ENCODE results near the gene B3GAT2.

B3GAT2 gene

DNA sequence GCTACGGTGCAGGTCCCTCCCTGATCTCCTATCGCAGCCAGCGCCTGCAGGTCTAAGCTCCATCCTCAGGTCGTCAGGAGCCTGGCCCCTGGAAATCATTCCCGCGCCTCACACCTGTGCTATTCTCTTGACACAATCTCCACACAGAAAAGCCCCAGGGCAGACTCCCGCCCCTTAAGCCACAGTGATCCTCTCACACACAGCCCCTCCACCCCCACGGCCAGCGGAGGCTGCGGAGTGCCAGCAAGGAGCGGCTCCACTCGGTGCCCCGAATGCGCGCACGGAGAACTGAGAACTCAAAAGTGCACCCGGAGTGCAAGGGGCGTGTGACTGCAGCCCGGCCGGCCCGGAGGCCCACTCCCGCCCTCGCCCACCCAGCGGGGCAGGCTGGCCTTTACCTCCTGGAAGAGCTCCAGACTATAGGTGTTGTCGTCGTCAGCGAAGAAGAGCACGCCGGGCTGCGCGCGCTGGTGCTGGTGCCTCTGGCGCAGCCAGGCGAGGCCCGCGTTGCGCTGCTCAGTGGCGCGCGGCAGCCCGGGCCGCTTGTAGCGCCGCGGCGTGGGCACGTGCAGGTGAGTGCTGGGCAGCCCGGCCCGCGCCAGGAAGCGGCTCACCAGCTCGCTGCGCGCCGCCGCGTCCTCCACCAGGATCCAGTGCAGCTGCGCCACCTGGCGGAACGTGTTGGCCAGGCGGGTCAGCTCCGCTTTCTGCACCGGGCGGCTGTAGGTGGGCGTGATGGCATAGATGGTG is 1.2 kb downstream of the B3GAT2 start (continued):
- TF ChIP-seq, protein P1, sequence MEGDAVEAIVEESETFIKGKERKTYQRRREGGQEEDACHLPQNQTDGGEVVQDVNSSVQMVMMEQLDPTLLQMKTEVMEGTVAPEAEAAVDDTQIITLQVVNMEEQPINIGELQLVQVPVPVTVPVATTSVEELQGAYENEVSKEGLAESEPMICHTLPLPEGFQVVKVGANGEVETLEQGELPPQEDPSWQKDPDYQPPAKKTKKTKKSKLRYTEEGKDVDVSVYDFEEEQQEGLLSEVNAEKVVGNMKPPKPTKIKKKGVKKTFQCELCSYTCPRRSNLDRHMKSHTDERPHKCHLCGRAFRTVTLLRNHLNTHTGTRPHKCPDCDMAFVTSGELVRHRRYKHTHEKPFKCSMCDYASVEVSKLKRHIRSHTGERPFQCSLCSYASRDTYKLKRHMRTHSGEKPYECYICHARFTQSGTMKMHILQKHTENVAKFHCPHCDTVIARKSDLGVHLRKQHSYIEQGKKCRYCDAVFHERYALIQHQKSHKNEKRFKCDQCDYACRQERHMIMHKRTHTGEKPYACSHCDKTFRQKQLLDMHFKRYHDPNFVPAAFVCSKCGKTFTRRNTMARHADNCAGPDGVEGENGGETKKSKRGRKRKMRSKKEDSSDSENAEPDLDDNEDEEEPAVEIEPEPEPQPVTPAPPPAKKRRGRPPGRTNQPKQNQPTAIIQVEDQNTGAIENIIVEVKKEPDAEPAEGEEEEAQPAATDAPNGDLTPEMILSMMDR (tag by site-specific recombination; IDR thresholded peaks at IDR 0.05) = peak; percentile 96
- TF ChIP-seq ZNF521 (tag by site-specific recombination; IDR thresholded peaks at IDR 0.05) (no peak), HOXC10 (CRISPR knock-in tag; IDR thresholded peaks at IDR 0.05) (peak; percentile 92; the same call in 1 of the 2 replicates), IKZF3 (tag by site-specific recombination; IDR thresholded peaks at IDR 0.05) (0 out of 2 replicates have a peak, but pooled peaks have one; percentile 18), GLI2 (tag by site-specific recombination; IDR thresholded peaks at IDR 0.05; ENCODE audit: borderline replicate concordance, low read depth) (no peak), ZNF37A (tag by site-specific recombination; IDR thresholded peaks at IDR 0.05) (no peak), ZNF121 (tag by site-specific recombination; IDR thresholded peaks at IDR 0.05) (no peak), ZNF146 (tag by site-specific recombination; IDR thresholded peaks at IDR 0.05) (no peak), TRIM28 (IDR thresholded peaks at IDR 0.05; ENCODE audit: borderline replicate concordance, low read length) (peak; percentile 39; the same call in 1 of the 2 replicates), ZNF561 (tag by site-specific recombination; IDR thresholded peaks at IDR 0.05; ENCODE audit: borderline replicate concordance) (peak; percentile 92), ZSCAN16 (tag by site-specific recombination; IDR thresholded peaks at IDR 0.05) (no peak), ZNF610 (tag by site-specific recombination; IDR thresholded peaks at IDR 0.05; ENCODE audit: borderline replicate concordance) (0 out of 2 replicates have a peak, but pooled peaks have one; percentile 31), ZNF510 (tag by site-specific recombination; IDR thresholded peaks at IDR 0.05; ENCODE audit: insufficient replicate concordance) (no peak), FEZF1 (tag by site-specific recombination; IDR thresholded peaks at IDR 0.05) (no peak), ZBTB17 (tag by site-specific recombination; IDR thresholded peaks at IDR 0.05) (peak; percentile 71; the same call in 1 of the 2 replicates), ZFP69B (tag by site-specific recombination; IDR thresholded peaks at IDR 0.05) (peak; percentile 18; the same call in 1 of the 2 replicates), ZBTB7A (tag by site-specific recombination; IDR thresholded peaks at IDR 0.05; ENCODE audit: low read depth) (no peak), PRDM1 (tag by site-specific recombination; IDR thresholded peaks at IDR 0.05) (no peak), BCL11A (tag by site-specific recombination; IDR thresholded peaks at IDR 0.05; ENCODE audit: low read depth) (no peak), ZNF426 (tag by site-specific recombination; IDR thresholded peaks at IDR 0.05) (no peak), ZNF654 (tag by site-specific recombination; IDR thresholded peaks at IDR 0.05; ENCODE audit: low read depth) (peak; percentile 45), YY1 (tag by site-specific recombination; IDR thresholded peaks at IDR 0.05) (peak; percentile 35; the same call in 1 of the 2 replicates), ZFHX2 (tag by site-specific recombination; conservative IDR thresholded peaks at IDR 0.05) (peak; percentile 95), ZNF133 (tag by site-specific recombination; IDR thresholded peaks at IDR 0.05) (no peak), ZNF660 (tag by site-specific recombination; IDR thresholded peaks at IDR 0.05) (peak; percentile 86), KLF9 (tag by site-specific recombination; IDR thresholded peaks at IDR 0.05; ENCODE audit: low read depth) (peak; percentile 88), ZFP41 (tag by site-specific recombination; IDR thresholded peaks at IDR 0.05; ENCODE audit: borderline replicate concordance) (no peak)
- TF ChIP-seq, protein P2, sequence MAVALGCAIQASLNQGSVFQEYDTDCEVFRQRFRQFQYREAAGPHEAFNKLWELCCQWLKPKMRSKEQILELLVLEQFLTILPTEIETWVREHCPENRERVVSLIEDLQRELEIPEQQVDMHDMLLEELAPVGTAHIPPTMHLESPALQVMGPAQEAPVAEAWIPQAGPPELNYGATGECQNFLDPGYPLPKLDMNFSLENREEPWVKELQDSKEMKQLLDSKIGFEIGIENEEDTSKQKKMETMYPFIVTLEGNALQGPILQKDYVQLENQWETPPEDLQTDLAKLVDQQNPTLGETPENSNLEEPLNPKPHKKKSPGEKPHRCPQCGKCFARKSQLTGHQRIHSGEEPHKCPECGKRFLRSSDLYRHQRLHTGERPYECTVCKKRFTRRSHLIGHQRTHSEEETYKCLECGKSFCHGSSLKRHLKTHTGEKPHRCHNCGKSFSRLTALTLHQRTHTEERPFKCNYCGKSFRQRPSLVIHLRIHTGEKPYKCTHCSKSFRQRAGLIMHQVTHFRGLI (tag by site-specific recombination; IDR thresholded peaks at IDR 0.05) = peak; percentile 53; the same call in 1 of the 2 replicates
- TF ChIP-seq, protein P3, sequence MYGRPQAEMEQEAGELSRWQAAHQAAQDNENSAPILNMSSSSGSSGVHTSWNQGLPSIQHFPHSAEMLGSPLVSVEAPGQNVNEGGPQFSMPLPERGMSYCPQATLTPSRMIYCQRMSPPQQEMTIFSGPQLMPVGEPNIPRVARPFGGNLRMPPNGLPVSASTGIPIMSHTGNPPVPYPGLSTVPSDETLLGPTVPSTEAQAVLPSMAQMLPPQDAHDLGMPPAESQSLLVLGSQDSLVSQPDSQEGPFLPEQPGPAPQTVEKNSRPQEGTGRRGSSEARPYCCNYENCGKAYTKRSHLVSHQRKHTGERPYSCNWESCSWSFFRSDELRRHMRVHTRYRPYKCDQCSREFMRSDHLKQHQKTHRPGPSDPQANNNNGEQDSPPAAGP (tag by site-specific recombination; IDR thresholded peaks at IDR 0.05) = no peak
- TF ChIP-seq, protein P4, sequence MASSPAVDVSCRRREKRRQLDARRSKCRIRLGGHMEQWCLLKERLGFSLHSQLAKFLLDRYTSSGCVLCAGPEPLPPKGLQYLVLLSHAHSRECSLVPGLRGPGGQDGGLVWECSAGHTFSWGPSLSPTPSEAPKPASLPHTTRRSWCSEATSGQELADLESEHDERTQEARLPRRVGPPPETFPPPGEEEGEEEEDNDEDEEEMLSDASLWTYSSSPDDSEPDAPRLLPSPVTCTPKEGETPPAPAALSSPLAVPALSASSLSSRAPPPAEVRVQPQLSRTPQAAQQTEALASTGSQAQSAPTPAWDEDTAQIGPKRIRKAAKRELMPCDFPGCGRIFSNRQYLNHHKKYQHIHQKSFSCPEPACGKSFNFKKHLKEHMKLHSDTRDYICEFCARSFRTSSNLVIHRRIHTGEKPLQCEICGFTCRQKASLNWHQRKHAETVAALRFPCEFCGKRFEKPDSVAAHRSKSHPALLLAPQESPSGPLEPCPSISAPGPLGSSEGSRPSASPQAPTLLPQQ (tag by site-specific recombination; IDR thresholded peaks at IDR 0.05) = peak; percentile 42; the same call in 1 of the 2 replicates
- TF ChIP-seq, protein P5, sequence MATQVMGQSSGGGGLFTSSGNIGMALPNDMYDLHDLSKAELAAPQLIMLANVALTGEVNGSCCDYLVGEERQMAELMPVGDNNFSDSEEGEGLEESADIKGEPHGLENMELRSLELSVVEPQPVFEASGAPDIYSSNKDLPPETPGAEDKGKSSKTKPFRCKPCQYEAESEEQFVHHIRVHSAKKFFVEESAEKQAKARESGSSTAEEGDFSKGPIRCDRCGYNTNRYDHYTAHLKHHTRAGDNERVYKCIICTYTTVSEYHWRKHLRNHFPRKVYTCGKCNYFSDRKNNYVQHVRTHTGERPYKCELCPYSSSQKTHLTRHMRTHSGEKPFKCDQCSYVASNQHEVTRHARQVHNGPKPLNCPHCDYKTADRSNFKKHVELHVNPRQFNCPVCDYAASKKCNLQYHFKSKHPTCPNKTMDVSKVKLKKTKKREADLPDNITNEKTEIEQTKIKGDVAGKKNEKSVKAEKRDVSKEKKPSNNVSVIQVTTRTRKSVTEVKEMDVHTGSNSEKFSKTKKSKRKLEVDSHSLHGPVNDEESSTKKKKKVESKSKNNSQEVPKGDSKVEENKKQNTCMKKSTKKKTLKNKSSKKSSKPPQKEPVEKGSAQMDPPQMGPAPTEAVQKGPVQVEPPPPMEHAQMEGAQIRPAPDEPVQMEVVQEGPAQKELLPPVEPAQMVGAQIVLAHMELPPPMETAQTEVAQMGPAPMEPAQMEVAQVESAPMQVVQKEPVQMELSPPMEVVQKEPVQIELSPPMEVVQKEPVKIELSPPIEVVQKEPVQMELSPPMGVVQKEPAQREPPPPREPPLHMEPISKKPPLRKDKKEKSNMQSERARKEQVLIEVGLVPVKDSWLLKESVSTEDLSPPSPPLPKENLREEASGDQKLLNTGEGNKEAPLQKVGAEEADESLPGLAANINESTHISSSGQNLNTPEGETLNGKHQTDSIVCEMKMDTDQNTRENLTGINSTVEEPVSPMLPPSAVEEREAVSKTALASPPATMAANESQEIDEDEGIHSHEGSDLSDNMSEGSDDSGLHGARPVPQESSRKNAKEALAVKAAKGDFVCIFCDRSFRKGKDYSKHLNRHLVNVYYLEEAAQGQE (tag by site-specific recombination; IDR thresholded peaks at IDR 0.05) = no peak
